Skeletal muscle satellite cell (primary cell): ENCODE measurements around the gene DAAM2.

Source experiments
- H3K27me3 ChIP-seq: 2 replicates; pipeline ENCODE4 v1.7.0; 2013; ENCODE audit warnings: low read length; ENCODE audit not compliant: control insufficient read depth, insufficient read depth
- H3K36me3 ChIP-seq: 2 replicates; pipeline ENCODE4 v1.7.0; 2013; ENCODE audit warnings: mild to moderate bottlenecking, control low read depth, low read length; ENCODE audit not compliant: insufficient read depth
- H3K4me1 ChIP-seq: 2 replicates; pipeline ENCODE4 v1.7.0; 2013; ENCODE audit warnings: low read length; ENCODE audit not compliant: control insufficient read depth, insufficient read depth
- H3K4me2 ChIP-seq: 2 replicates; pipeline ENCODE4 v1.7.0; 2013; ENCODE audit warnings: mild to moderate bottlenecking, low read length
- H3K4me3 ChIP-seq: 2 replicates; pipeline ENCODE4 v1.7.0; 2013; ENCODE audit warnings: low read length
- H3K9ac ChIP-seq: 2 replicates; pipeline ENCODE4 v1.7.0; 2013; ENCODE audit warnings: mild to moderate bottlenecking, low read depth, low read length, moderate library complexity
- H3K9me3 ChIP-seq: replicated peaks from 2 replicates; pipeline ENCODE4 v1.7.0; 2013; ENCODE audit warnings: mild to moderate bottlenecking, control low read depth, low read length

Gene DAAM2

DNA sequence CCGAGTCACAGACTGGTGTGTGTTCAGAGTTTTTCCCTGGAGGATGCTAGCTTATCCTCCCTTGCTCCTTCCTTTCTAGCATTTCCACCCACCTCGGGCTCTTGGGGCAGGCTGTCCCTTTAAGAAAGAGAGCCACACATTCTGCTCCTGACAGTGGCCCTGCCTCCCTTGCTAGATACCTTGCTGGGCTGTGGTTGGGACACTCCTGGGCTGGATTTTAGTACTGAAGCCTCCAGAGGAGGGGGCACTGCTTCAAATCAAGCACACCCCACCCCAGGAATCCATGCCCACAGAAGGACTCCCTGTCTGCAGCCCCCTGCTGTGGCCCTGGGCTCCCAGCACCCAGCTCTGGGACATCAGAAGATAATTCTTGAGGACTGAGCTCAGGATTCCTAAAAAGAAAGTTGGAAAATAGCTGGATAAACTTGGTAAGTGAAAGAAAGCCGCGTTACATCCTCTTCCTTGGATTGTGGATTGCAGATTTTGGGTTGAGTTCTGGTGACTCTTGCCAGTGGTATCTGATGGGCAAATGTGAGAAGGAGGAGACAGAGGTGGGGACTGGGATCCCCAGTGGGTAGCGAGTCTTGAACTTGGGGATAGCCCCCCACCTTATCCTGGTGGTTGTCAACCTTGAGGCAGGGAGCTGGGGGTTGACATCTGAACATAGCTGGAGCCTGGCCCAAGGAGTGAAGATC, 29.0 kb downstream of the DAAM2 start:
- peak overlapping the region; percentile 70 for H3K4me3 ChIP-seq
- peaks cover 40% of the 10 kb centered on the region for H3K4me1 ChIP-seq
- no peaks in the 10 kb centered on the region for H3K9me3 ChIP-seq
- H3K9ac ChIP-seq, result peak overlapping the region; percentile 83
- H3K27me3 ChIP-seq, result no peaks in the 10 kb centered on the region
- H3K4me2 ChIP-seq, result peak overlapping the region; percentile 74
- H3K36me3 ChIP-seq, result no peaks in the 10 kb centered on the region

DNA sequence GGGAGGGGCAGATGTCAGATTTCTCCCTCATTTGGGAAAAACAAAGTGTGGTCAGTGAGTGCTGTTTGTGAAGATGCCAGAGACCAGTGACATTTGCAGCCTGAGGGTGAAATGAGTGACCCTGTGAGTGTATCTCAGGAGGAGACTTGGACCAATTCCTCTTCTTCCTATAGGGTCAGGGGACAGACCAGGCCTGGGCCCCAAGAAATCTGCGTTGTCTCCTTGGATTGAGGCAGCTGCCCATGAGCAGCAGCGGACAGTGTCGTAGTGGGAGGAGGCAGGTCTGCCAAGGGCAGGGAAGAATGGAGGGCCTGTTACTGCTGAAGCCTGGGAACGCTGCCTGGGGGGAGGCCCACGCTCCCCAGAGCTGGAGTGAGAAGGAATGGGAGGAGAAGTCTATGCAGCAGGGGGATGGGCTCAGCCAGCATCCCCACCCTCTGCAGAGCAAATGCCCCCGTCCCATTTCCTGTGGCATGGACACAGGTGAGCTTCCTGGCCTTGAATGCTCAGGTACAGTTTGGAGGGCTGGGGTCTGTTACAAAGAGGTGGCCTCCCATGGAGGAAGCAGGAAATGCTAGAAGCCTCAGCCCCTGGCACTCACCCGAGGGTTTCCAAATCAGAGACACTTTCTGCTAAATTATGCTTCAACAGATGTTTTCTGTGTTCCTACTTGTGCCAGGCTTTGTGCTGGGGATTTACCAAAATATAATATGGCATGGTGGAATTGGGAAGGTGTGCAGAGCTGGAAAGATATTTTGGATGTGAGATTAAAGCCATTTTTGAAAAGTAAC, 29.8 kb downstream of the DAAM2 start:
- Histone ChIP-seq H3K27me3 (no peaks in the 10 kb centered on the region), H3K4me1 (peaks cover 40% of the 10 kb centered on the region), H3K36me3 (no peaks in the 10 kb centered on the region), H3K4me2 (peak overlapping the region; percentile 74), H3K9ac (peak overlapping the region; percentile 83), H3K9me3 (no peaks in the 10 kb centered on the region), H3K4me3 (peak overlapping the region; percentile 70)

DNA sequence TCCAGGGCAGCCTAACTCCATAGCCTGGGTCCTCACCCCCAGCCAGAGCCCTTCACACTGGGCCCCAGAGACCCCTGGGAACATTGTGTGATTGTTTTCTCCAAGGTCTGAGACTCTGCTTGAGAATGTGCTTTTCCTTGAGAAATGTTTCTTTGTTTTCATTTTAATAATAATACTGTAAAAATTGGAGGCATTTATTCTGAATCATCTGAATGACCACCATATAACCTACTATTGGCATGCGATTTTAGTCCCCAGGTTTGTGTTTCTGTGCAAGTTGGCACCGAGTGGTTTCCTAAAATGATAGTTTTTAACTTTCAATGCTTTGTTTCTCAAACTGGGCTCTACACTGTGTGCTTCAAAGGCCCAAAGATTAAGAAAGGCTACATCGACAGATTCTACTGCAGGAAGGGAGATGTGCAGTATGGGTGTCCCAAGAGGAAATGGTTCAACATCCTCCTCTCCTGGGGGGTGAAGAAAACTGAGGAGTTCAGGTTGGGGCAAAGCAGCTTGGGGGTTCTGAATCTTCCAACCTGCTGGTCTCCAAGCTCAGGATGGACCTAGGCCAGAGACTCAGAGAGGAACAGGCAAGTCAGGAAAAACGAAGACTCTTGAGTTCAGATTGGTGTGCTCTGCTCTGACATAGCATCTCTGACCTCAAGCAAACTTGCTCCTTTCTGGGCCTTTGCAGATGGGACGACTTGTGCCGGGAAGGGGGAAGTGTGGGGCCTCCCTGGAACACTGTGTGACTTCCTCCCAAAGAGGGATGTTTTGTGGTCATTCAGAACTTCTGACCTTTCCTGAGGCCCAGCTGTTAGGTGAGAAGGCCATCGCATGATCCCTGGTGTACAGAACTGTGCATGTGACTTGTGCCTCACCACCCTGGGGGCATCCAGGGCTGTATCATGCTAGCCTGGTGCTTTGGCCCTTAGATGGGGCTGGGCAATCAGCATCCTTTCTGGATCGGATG, 31.0 kb downstream of the DAAM2 start:
- peak overlapping the region; percentile 70 for H3K4me3 ChIP-seq
- peaks cover 39% of the 10 kb centered on the region for H3K4me1 ChIP-seq
- H3K36me3 ChIP-seq, result no peaks in the 10 kb centered on the region
- no peaks in the 10 kb centered on the region for H3K27me3 ChIP-seq
- H3K4me2 ChIP-seq, result peak overlapping the region; percentile 74
- no peaks in the 10 kb centered on the region for H3K9me3 ChIP-seq
- H3K9ac ChIP-seq, result peak overlapping the region; percentile 83

DNA sequence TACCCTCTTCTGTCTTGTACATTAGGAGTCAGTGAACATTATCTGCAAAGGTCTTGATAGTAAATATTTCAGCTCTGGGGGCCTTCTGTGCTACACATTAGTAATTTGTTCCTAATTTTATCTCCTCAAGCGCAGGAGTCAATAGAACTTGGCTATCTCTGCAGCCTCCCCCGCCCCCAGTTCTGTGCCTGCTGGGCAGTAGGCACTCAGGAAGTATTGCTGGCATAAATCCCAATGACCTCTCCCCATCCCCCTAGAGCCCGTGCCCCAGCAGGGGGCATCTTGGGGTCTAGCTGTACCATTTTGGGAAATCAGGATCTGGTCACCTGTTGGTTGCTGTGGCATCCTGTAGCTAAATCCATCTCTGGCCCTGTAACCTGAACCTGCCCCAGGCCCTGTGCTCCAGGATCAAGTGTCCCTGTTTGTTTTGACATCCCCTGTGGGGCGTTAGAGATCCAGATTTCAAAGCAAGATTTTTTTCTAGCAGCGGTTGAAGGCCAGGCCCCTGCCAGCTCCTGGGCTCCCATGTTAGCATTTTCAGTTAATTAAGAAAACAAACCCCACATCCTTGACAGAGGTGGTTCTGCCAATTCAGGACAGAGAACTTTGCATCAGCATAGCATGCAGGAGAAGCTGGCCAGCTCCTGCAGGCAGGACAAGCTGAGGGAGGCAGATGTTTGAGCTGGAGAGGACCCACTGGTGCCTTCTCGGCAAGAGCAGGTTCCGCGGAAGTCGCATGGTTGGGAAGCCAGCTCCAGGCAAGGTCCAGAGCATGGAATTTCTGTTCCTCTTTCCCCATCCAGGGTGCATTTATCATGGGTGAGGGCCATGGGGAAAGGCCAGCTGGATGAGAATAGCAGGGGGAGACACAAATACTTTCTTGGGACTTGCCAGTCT, 32.1 kb downstream of the DAAM2 start:
- Histone ChIP-seq H3K36me3 (no peaks in the 10 kb centered on the region), H3K4me1 (peaks cover 29% of the 10 kb centered on the region), H3K4me2 (peak overlapping the region; percentile 74), H3K9ac (peak overlapping the region; percentile 14), H3K4me3 (peak overlapping the region; percentile 44), H3K27me3 (no peaks in the 10 kb centered on the region), H3K9me3 (no peaks in the 10 kb centered on the region)

DNA sequence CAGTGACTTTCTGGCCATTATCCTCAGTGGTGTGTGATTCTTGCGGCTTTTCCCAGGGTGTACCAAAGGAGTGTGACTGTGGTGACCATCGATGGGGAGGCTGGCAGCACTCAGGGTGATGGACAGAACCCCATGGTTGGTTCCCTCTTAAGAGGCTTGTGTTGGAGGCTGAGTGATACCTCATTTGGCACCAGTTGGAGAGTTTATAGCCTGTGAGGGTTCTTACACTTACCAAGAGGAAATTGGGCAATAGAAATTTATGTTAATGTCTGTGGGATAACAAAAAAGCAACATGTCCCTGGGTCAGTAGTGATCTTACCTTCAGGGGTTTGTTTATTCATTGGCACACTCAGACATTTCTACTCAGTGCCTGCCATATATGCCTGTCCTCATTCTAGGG, 37.2 kb downstream of the DAAM2 start:
- no peaks in the 10 kb centered on the region for H3K9me3 ChIP-seq
- H3K27me3 ChIP-seq, result no peaks in the 10 kb centered on the region
- peaks cover 4% of the 10 kb centered on the region for H3K4me1 ChIP-seq
- no peak overlapping the region for H3K4me2 ChIP-seq
- H3K9ac ChIP-seq, result no peak overlapping the region
- H3K4me3 ChIP-seq, result no peak overlapping the region
- no peaks in the 10 kb centered on the region for H3K36me3 ChIP-seq

DNA sequence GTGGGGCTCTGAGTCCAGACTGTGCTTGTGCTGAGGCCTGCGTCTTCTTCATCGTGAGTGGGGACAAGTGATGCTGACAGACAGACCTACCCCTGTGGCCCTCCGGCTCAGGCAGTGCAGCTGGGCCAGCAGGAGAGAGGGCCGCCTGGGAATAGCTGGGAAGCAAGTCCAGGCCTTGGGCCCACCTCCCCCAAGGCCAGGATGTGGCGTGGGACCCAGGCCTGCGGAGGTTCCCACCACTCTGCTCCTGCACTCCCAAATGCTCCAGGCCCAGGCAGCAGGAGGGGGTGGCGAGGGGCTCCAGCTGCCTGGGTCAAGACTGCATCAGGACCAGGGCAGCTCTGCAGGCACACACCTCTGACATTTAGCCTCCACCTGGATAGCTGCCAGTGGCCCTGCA, 38.3 kb downstream of the DAAM2 start:
- H3K4me2 ChIP-seq, result no peak overlapping the region
- H3K36me3 ChIP-seq, result no peaks in the 10 kb centered on the region
- no peak overlapping the region for H3K9ac ChIP-seq
- peaks cover 6% of the 10 kb centered on the region for H3K4me1 ChIP-seq
- H3K4me3 ChIP-seq, result no peak overlapping the region
- no peaks in the 10 kb centered on the region for H3K9me3 ChIP-seq
- no peaks in the 10 kb centered on the region for H3K27me3 ChIP-seq

DNA sequence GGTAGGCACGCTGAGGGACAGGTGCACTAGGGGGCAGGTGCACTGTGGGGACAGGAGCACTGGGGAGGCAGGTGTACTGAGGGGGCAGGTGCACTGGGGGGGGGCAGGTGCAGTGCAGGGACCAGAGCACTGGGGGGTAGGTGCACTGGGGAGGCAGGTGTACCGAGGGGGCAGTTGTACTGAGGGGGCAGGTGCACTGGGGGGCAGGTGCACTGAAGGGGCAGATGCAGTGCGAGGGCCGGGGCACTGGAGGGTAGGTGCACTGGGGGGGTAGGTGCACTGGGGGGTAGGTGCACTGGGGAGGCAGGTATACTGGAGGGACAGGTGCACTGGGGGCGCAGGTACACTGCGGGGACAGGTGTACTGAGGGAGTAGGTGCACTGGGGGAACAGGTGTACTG, 39.5 kb downstream of the DAAM2 start:
- Histone ChIP-seq H3K9ac (no peak overlapping the region), H3K9me3 (no peaks in the 10 kb centered on the region), H3K4me3 (no peak overlapping the region), H3K27me3 (no peaks in the 10 kb centered on the region), H3K4me1 (peaks cover 17% of the 10 kb centered on the region), H3K36me3 (no peaks in the 10 kb centered on the region), H3K4me2 (no peak overlapping the region)

DNA sequence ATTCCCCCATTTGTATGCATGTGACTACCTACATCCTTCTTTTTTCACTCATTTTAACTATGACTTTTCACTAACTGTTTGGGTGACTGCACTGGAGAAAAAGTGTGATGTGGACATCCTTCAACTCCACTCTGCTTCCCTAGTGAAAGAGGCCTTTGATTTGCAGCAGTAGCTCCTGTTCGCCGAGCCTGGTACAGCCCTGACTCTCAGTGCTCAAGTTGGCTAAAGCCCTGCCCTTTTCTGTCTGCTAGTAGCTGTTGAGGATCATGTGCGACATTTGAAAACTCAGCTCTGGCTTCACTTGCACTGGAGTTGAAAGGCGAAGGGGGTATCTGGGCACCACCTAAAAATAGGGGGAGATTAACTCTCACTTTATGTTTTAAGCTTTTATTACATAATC, 42.1 kb downstream of the DAAM2 start:
- Histone ChIP-seq H3K4me3 (no peak overlapping the region), H3K27me3 (no peaks in the 10 kb centered on the region), H3K9ac (no peak overlapping the region), H3K36me3 (no peaks in the 10 kb centered on the region), H3K9me3 (no peaks in the 10 kb centered on the region), H3K4me1 (peaks cover 21% of the 10 kb centered on the region), H3K4me2 (no peak overlapping the region)

DNA sequence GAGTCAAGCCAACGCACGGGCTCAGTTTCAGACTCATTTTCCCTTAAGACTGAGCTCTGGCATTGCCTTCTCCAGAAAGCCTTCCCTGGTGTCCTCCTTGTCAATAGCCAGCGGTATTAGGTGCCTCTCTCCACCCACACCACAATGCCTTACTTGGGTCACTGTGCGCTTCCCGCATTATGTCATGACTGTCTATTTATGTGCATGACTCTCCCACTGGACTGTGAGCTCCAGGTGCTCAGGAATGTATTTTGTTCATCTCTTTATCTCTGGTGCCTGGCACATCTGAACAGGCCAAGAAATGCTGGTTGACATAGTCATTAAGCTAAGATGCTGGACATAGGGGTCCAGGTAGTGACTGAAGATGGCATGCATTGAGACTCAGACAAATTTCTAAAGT, 42.7 kb downstream of the DAAM2 start:
- H3K9ac ChIP-seq, result no peak overlapping the region

DNA sequence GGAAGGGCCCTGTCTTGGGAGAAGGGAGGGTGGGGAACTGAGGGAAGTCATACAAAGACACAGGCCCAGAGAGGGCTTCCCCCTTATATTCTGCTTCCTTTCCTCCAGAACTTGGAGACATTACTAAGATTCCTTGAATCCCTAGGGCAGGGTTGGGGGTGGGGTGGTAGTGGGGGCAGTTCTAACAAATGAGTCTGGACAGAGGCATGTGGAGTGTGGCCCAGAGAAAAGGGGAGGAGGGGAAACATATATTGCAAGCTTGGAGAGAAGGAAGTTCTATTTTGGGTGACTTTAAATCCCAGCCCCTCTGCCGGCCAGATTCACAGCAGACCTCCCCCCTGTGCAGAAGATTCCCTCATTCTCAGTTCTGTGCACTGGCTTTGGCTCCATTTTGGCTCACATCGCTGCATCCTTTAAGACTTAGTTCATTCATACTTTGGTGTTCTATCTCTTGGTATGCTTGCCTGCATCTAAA, 43.7 kb downstream of the DAAM2 start:
- Histone ChIP-seq H3K9me3 (no peaks in the 10 kb centered on the region), H3K9ac (no peak overlapping the region), H3K4me2 (peak overlapping the region; percentile 15), H3K36me3 (no peaks in the 10 kb centered on the region), H3K4me1 (peaks cover 21% of the 10 kb centered on the region), H3K27me3 (no peaks in the 10 kb centered on the region), H3K4me3 (no peak overlapping the region)

More for the DNA sequence above, 42.7 kb downstream of the DAAM2 start:
- Histone ChIP-seq H3K27me3 (no peaks in the 10 kb centered on the region), H3K4me3 (no peak overlapping the region), H3K36me3 (no peaks in the 10 kb centered on the region), H3K9me3 (no peaks in the 10 kb centered on the region), H3K4me1 (peaks cover 21% of the 10 kb centered on the region), H3K4me2 (no peak overlapping the region)
